GM12865 (cell line): Measurements from ENCODE around the gene RGSL1.

Experiments used
- DNase-seq: peaks from one replicate; pipeline ENCODE4 v3.0.0; 2010; ENCODE audit warnings: low read depth
- H3K4me3 ChIP-seq: 2 replicates; pipeline ENCODE4 v1.5.1; 2011; ENCODE audit warnings: mild to moderate bottlenecking, low read depth, low read length, control low read depth
- CTCF ChIP-seq: IDR thresholded peaks from 2 replicates; pipeline ENCODE4 v1.5.1; 2011; ENCODE audit warnings: low read length, control low read depth, low read depth, inconsistent platforms; ENCODE audit not compliant: insufficient read depth; ENCODE audit errors: missing control alignments

RGSL1 gene

GRCh38 chr1:182450087-182450486 is at the start of gene RGSL1:
TSS of gene RGSL1 (plus strand) at chr1:182450146. CDS start at chr1:182450166, 20 bp downstream.
- no peak within 1 kb of the TSS for H3K4me3 ChIP-seq
- DNase-seq = no peak
- TF ChIP-seq CTCF = no peak

- no peak for DNase-seq
- no peak for TF ChIP-seq CTCF
- no peak within 1 kb of the TSS for H3K4me3 ChIP-seq
These were observed 49.4 kb upstream of the RGSL1 start, which contains the start of gene TEDDM1 for GRCh38 chr1:182400567-182400966. TSS of gene TEDDM1 (minus strand) at chr1:182400667. CDS start at chr1:182400485, 182 bp downstream.

- no peak overlapping the region for H3K4me3 ChIP-seq
- TF ChIP-seq CTCF = no peak
- DNase-seq = no peak
These were observed 45.2 kb upstream of the RGSL1 start for GRCh38 chr1:182404781-182405180.

- TF ChIP-seq CTCF = no peak
- no peak for DNase-seq
- H3K4me3 ChIP-seq = no peak overlapping the region
These were observed 44.4 kb upstream of the RGSL1 start for GRCh38 chr1:182405578-182405977.

GRCh38 chr1:182406012-182406411 is 43.9 kb upstream of the RGSL1 start:
- DNase-seq = no peak
- TF ChIP-seq CTCF = no peak
- no peak overlapping the region for H3K4me3 ChIP-seq

GRCh38 chr1:182407724-182408123 is 42.2 kb upstream of the RGSL1 start:
- no peak for DNase-seq
- no peak for TF ChIP-seq CTCF
- H3K4me3 ChIP-seq = no peak overlapping the region

- no peak for TF ChIP-seq CTCF
- H3K4me3 ChIP-seq = no peak overlapping the region
- DNase-seq = no peak
These were observed 41.4 kb upstream of the RGSL1 start for GRCh38 chr1:182408435-182409075.
